K562 (cell line): Measurements from ENCODE around the gene NDRG3. TPM values are rescaled to one million over a fixed set of nuclear protein-coding genes. Genes with fewer than 3 reads are reported as not detected.

Experiments
- CBFB ChIP-seq: sonication (generic); formaldehyde crosslinking; IDR thresholded peaks from 2 replicates; pipeline ENCODE4 v1.4.0; 2020; ENCODE audit warnings: mild to moderate bottlenecking, missing genetic modification reagents
- DPF2 ChIP-seq: fragments of 450-650 bp; IDR thresholded peaks from 2 replicates; pipeline ENCODE4 v1.6.1; 2016
- FOXK2 ChIP-seq, 2 experiments: fragments of 450-650 bp; IDR thresholded peaks in 1 of 2; conservative IDR thresholded peaks in 1 of 2; 2 replicates each; pipeline ENCODE4 v1.6.1; 2016; ENCODE audit warnings: low read depth in 2 of 2, mild to moderate bottlenecking in 1 of 2
- KAT7 ChIP-seq: sonication (generic); formaldehyde crosslinking; IDR thresholded peaks from 2 replicates; pipeline ENCODE4 v1.8.0; 2022; ENCODE audit warnings: missing genetic modification reagents, mild to moderate bottlenecking, borderline replicate concordance
- LCOR ChIP-seq: sonication (generic); formaldehyde crosslinking; IDR thresholded peaks from 2 replicates; pipeline ENCODE4 v1.8.0; 2022; ENCODE audit warnings: mild to moderate bottlenecking, missing genetic modification reagents
- MBD2 ChIP-seq: sonication (generic); IDR thresholded peaks from 2 replicates; pipeline ENCODE4 v1.6.1; 2016; ENCODE audit warnings: low read depth, borderline replicate concordance
- NFRKB ChIP-seq: fragments of 450-650 bp; IDR thresholded peaks from 2 replicates; pipeline ENCODE4 v1.6.1; 2016; ENCODE audit warnings: low read depth
- PHTF2 ChIP-seq: fragments of 250-450 bp; sonication (Bioruptor Pico); IDR thresholded peaks from 2 replicates; pipeline ENCODE4 v1.5.0; 2021; ENCODE audit warnings: mild to moderate bottlenecking
- SMARCC2 ChIP-seq: fragments of 450-650 bp; IDR thresholded peaks from 2 replicates; pipeline ENCODE4 v1.6.1; 2017; ENCODE audit warnings: antibody characterized with exemption, moderate library complexity, mild to moderate bottlenecking, low read depth
- ZNF12 ChIP-seq: sonication (generic); formaldehyde crosslinking; IDR thresholded peaks from 2 replicates; pipeline ENCODE4 v1.4.0; 2020; ENCODE audit warnings: mild to moderate bottlenecking, missing genetic modification reagents
- ZNF668 ChIP-seq: fragments of 250-450 bp; sonication (Bioruptor Pico); IDR thresholded peaks from 2 replicates; pipeline ENCODE4 v1.8.0; 2022; ENCODE audit warnings: mild to moderate bottlenecking, inconsistent platforms
- polyA plus RNA-seq, 8 experiments: library from polyadenylated mRNA; depleted of rRNA in 4 of 8; stranded (reverse) in 5 of 8; unstranded in 3 of 8; fragments of >200 nt; fragmentation: Nextera tagmentation in 2 of 8; fragmentation: Illumina TruSeq in 1 of 8; extraction: Ambion mirVana in 2 of 8; extraction: Trizol in 1 of 8; gene quantifications; 2 replicates each; pipeline versions ENCODE4 v1.2.1 to v1.2.3, GENCODE V29; 2011 to 2014; ENCODE audit warnings: inconsistent platforms in 1 of 8, missing spikeins in 1 of 8
- total RNA-seq, 7 experiments: library from RNA; depleted of rRNA in 6 of 7; stranded (reverse); fragments of >200 nt in 6 of 7; fragmentation: Illumina TruSeq in 2 of 7; extraction: Trizol in 2 of 7; gene quantifications; 2 replicates each; pipeline versions ENCODE4 v1.2.1 to v1.2.3, GENCODE V29; 2011 to 2021; ENCODE audit warnings: low replicate concordance in 1 of 7
- TF ChIP-seq, protein P1 (sequence below), 2 experiments: fragments of 450-650 bp; formaldehyde crosslinking in 1 of 2; IDR thresholded peaks; 2 replicates each; pipeline versions ENCODE4 v1.4.0 to v1.6.1; 2014 to 2020; ENCODE audit warnings: mild to moderate bottlenecking in 2 of 2, borderline replicate concordance in 1 of 2, low read depth in 1 of 2
- TF ChIP-seq, protein P2 (sequence below): sonication (generic); formaldehyde crosslinking; IDR thresholded peaks from 2 replicates; pipeline ENCODE4 v1.8.1; 2023; ENCODE audit warnings: mild to moderate bottlenecking, missing genetic modification reagents, moderate library complexity
- TF ChIP-seq, protein P3 (sequence below): fragments of 200-800 bp; sonication (Bioruptor generic); IDR thresholded peaks from 2 replicates; pipeline ENCODE4 v1.6.1; 2017; ENCODE audit warnings: missing genetic modification characterization, missing compliant biosample characterization
- TF ChIP-seq, protein P4 (sequence below): fragments of 450-650 bp; conservative IDR thresholded peaks from 2 replicates; pipeline ENCODE4 v1.6.1; 2016; ENCODE audit warnings: missing genetic modification characterization, low read depth, mild to moderate bottlenecking, missing compliant biosample characterization, moderate library complexity

The NDRG3 gene
- total and polyA plus RNA-seq, 9 of the 15 experiments (the other 6 are each of a cell fraction or from before 2014, with no cell fraction given): 14.6 to 39.4 (median 24.4) TPM

DNA sequence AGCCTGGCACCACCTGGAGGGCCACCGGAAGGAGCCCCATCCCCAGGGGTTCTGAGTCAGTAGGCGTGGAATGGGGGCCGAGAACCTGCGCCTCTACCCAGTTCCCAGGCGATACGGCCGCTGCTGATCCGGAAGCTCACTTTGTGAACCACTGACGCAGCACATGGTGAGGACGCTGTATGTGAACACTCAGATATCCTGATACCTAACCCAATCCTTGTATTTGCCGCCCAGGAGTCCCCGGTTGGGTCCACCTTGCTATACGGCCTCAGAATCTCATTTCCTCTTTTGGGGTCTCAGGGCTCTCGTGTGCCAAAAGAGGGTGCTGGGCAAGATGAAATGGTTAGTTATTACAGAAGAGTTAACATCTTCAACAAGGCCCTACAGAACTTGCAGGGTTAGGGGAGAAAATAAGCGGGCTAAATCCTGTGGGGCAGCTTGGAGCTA, 140.9 kb downstream of the NDRG3 start (continued):
- TF ChIP-seq, protein P1, sequence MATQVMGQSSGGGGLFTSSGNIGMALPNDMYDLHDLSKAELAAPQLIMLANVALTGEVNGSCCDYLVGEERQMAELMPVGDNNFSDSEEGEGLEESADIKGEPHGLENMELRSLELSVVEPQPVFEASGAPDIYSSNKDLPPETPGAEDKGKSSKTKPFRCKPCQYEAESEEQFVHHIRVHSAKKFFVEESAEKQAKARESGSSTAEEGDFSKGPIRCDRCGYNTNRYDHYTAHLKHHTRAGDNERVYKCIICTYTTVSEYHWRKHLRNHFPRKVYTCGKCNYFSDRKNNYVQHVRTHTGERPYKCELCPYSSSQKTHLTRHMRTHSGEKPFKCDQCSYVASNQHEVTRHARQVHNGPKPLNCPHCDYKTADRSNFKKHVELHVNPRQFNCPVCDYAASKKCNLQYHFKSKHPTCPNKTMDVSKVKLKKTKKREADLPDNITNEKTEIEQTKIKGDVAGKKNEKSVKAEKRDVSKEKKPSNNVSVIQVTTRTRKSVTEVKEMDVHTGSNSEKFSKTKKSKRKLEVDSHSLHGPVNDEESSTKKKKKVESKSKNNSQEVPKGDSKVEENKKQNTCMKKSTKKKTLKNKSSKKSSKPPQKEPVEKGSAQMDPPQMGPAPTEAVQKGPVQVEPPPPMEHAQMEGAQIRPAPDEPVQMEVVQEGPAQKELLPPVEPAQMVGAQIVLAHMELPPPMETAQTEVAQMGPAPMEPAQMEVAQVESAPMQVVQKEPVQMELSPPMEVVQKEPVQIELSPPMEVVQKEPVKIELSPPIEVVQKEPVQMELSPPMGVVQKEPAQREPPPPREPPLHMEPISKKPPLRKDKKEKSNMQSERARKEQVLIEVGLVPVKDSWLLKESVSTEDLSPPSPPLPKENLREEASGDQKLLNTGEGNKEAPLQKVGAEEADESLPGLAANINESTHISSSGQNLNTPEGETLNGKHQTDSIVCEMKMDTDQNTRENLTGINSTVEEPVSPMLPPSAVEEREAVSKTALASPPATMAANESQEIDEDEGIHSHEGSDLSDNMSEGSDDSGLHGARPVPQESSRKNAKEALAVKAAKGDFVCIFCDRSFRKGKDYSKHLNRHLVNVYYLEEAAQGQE (IDR thresholded peaks at IDR 0.05; ENCODE audit: borderline replicate concordance): no peak
- TF ChIP-seq, protein P1 (CRISPR knock-in tag; IDR thresholded peaks at IDR 0.05; ENCODE audit: low read depth): peak; percentile 17; the same call in 1 of the 2 replicates
- TF ChIP-seq, protein P2, sequence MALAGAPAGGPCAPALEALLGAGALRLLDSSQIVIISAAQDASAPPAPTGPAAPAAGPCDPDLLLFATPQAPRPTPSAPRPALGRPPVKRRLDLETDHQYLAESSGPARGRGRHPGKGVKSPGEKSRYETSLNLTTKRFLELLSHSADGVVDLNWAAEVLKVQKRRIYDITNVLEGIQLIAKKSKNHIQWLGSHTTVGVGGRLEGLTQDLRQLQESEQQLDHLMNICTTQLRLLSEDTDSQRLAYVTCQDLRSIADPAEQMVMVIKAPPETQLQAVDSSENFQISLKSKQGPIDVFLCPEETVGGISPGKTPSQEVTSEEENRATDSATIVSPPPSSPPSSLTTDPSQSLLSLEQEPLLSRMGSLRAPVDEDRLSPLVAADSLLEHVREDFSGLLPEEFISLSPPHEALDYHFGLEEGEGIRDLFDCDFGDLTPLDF (CRISPR knock-in tag): 0 out of 2 replicates have a peak, but pooled peaks have one; percentile 10
- TF ChIP-seq MBD2 (no peak), ZNF668 (CRISPR knock-in tag) (peak; percentile 36; the same call in 1 of the 2 replicates), ZNF12 (CRISPR knock-in tag) (0 out of 2 replicates have a peak, but pooled peaks have one; percentile 31), NFRKB (peak; percentile 60; the same call in 1 of the 2 replicates), SMARCC2 (0 out of 2 replicates have a peak, but pooled peaks have one; percentile 32), DPF2 (0 out of 2 replicates have a peak, but pooled peaks have one; percentile 24), CBFB (peak; percentile 61; the same call in 1 of the 2 replicates), PHTF2 (CRISPR knock-in tag) (no peak), LCOR (CRISPR knock-in tag) (no peak), FOXK2 (conservative IDR thresholded peaks at IDR 0.05 in 1 of 2, IDR thresholded peaks at IDR 0.05 in 1 of 2; ENCODE audit: low read depth in 2 of 2) (no peak), KAT7 (CRISPR knock-in tag) (0 out of 2 replicates have a peak, but pooled peaks have one; percentile 20)
- TF ChIP-seq, protein P3, sequence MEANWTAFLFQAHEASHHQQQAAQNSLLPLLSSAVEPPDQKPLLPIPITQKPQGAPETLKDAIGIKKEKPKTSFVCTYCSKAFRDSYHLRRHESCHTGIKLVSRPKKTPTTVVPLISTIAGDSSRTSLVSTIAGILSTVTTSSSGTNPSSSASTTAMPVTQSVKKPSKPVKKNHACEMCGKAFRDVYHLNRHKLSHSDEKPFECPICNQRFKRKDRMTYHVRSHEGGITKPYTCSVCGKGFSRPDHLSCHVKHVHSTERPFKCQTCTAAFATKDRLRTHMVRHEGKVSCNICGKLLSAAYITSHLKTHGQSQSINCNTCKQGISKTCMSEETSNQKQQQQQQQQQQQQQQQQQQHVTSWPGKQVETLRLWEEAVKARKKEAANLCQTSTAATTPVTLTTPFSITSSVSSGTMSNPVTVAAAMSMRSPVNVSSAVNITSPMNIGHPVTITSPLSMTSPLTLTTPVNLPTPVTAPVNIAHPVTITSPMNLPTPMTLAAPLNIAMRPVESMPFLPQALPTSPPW: no peak
- TF ChIP-seq, protein P4, sequence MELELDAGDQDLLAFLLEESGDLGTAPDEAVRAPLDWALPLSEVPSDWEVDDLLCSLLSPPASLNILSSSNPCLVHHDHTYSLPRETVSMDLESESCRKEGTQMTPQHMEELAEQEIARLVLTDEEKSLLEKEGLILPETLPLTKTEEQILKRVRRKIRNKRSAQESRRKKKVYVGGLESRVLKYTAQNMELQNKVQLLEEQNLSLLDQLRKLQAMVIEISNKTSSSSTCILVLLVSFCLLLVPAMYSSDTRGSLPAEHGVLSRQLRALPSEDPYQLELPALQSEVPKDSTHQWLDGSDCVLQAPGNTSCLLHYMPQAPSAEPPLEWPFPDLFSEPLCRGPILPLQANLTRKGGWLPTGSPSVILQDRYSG (tag): peak; percentile 65; the same call in 1 of the 2 replicates
